ENCODE measurements around the gene RAB3A. TPM values are rescaled to one million over a fixed set of nuclear protein-coding genes. Genes with fewer than 3 reads are reported as not detected.
A peak's percentile ranks its signal among the peaks of the same experiment; 100 is the strongest.

The RAB3A gene
- 28.4 TPM for polyA plus RNA-seq (2012; ENCODE audit: insufficient read length, low read depth)

GRCh38 chr19:18203863-18204393 is at the start of gene RAB3A:
RAB3A (minus strand) TSS chr19:18204042; CDS start chr19:18202740, 1,302 bp downstream.
- TF ChIP-seq FOXP2 (optimal IDR thresholded peaks at IDR 0.05; ENCODE audit: borderline replicate concordance, extremely low read depth, extremely low read length, insufficient read depth), result peak; percentile 86
- TF ChIP-seq TAF1 (IDR thresholded peaks at IDR 0.05; ENCODE audit: borderline replicate concordance, insufficient read depth, low read length), result no peak
- TF ChIP-seq REST (IDR thresholded peaks at IDR 0.05; ENCODE audit: insufficient read depth in 1 of 2, low read depth in 2 of 2, low read length in 2 of 2), result no peak
- peak; percentile 43; the same call in 1 of the 2 replicates for TF ChIP-seq POLR2AphosphoS5 (IDR thresholded peaks at IDR 0.05; ENCODE audit: low read depth, low read length)
- no peak; the same call in 1 of the 2 replicates for TF ChIP-seq SIN3A (IDR thresholded peaks at IDR 0.05; ENCODE audit: borderline replicate concordance, insufficient read depth, low read length)

GRCh38 chr19:18253130-18253529 is 49.3 kb upstream of the RAB3A start:
- TF ChIP-seq TAF1 (IDR thresholded peaks at IDR 0.05; ENCODE audit: borderline replicate concordance, insufficient read depth, low read length) (no peak), POLR2AphosphoS5 (IDR thresholded peaks at IDR 0.05; ENCODE audit: low read depth, low read length) (no peak), REST (IDR thresholded peaks at IDR 0.05; ENCODE audit: insufficient read depth in 1 of 2, low read depth in 2 of 2, low read length in 2 of 2) (no peak), SIN3A (IDR thresholded peaks at IDR 0.05; ENCODE audit: borderline replicate concordance, insufficient read depth, low read length) (no peak), FOXP2 (optimal IDR thresholded peaks at IDR 0.05; ENCODE audit: borderline replicate concordance, extremely low read depth, extremely low read length, insufficient read depth) (no peak)

- TF ChIP-seq SIN3A (IDR thresholded peaks at IDR 0.05; ENCODE audit: borderline replicate concordance, insufficient read depth, low read length) (no peak), POLR2AphosphoS5 (IDR thresholded peaks at IDR 0.05; ENCODE audit: low read depth, low read length) (no peak), FOXP2 (optimal IDR thresholded peaks at IDR 0.05; ENCODE audit: borderline replicate concordance, extremely low read depth, extremely low read length, insufficient read depth) (no peak), TAF1 (IDR thresholded peaks at IDR 0.05; ENCODE audit: borderline replicate concordance, insufficient read depth, low read length) (no peak), REST (IDR thresholded peaks at IDR 0.05; ENCODE audit: insufficient read depth in 1 of 2, low read depth in 2 of 2, low read length in 2 of 2) (no peak)
Measured at GRCh38 chr19:18252370-18252717, 48.5 kb upstream of the RAB3A start.

GRCh38 chr19:18251587-18252369 is 47.9 kb upstream of the RAB3A start:
- no peak for TF ChIP-seq POLR2AphosphoS5 (IDR thresholded peaks at IDR 0.05; ENCODE audit: low read depth, low read length)
- TF ChIP-seq REST (IDR thresholded peaks at IDR 0.05; ENCODE audit: insufficient read depth in 1 of 2, low read depth in 2 of 2, low read length in 2 of 2), result no peak
- no peak for TF ChIP-seq SIN3A (IDR thresholded peaks at IDR 0.05; ENCODE audit: borderline replicate concordance, insufficient read depth, low read length)
- no peak for TF ChIP-seq FOXP2 (optimal IDR thresholded peaks at IDR 0.05; ENCODE audit: borderline replicate concordance, extremely low read depth, extremely low read length, insufficient read depth)
- TF ChIP-seq TAF1 (IDR thresholded peaks at IDR 0.05; ENCODE audit: borderline replicate concordance, insufficient read depth, low read length), result no peak

All from PFSK-1 (cell line).